ENCODE measurements around the gene RPL7A.
"Not testable (repeated sequence)": the region's sequence is repeated elsewhere in the genome, so short reads cannot be mapped to it uniquely, and the experiment has no call there.

The RPL7A gene

DNA sequence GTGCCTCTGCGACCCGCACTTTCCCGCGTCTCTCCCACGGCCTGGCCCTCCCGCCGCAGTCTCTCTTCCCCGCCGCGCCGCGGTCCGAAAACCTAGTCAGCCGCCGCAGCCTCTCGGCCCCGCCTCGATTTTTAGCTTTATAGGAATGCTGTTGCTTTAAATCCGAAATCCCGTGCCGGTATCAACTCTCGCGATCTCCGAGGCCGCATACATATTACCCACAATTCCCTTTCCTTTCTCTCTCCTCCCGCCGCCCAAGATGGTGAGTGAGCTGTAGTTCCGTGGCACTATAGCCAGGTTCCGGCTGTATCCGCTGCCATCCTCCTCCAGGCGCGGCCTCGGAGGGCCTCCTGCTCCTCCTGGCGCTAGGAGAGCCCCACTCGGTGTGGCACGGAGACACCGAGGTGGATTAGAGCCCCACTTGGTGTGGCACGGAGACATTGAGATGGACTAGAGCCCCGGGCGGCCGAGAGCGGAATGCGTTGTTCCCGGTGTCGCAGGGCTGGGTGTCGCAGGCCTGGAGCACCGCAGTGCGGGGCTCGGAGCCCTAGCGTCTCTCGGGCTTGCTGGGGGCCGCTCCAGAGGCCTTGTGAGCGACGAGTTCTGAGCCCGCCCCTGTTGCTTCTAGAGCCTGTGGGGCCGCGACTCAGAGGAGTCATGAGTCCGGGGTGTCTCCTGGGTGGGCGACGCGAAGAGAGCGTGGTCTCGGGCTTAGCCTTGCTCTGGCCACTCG, at the start of gene RPL7A, which contains the start of gene MED22:
Gene RPL7A (plus strand): TSS at position 234 of the 733 bp plus-strand sequence. CDS start 26 bp downstream, at position 260.
Gene MED22 (minus strand): TSS at position 147 of the 733 bp plus-strand sequence. CDS start 1,469 bp downstream, outside the sequence.
- TF ChIP-seq, protein P1, sequence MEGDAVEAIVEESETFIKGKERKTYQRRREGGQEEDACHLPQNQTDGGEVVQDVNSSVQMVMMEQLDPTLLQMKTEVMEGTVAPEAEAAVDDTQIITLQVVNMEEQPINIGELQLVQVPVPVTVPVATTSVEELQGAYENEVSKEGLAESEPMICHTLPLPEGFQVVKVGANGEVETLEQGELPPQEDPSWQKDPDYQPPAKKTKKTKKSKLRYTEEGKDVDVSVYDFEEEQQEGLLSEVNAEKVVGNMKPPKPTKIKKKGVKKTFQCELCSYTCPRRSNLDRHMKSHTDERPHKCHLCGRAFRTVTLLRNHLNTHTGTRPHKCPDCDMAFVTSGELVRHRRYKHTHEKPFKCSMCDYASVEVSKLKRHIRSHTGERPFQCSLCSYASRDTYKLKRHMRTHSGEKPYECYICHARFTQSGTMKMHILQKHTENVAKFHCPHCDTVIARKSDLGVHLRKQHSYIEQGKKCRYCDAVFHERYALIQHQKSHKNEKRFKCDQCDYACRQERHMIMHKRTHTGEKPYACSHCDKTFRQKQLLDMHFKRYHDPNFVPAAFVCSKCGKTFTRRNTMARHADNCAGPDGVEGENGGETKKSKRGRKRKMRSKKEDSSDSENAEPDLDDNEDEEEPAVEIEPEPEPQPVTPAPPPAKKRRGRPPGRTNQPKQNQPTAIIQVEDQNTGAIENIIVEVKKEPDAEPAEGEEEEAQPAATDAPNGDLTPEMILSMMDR (IDR thresholded peaks at IDR 0.05; ENCODE audit: low read depth, low read length), result no peak
- peak; percentile 91 for DNase-seq (ENCODE audit: extremely low read depth, low read depth)

DNA sequence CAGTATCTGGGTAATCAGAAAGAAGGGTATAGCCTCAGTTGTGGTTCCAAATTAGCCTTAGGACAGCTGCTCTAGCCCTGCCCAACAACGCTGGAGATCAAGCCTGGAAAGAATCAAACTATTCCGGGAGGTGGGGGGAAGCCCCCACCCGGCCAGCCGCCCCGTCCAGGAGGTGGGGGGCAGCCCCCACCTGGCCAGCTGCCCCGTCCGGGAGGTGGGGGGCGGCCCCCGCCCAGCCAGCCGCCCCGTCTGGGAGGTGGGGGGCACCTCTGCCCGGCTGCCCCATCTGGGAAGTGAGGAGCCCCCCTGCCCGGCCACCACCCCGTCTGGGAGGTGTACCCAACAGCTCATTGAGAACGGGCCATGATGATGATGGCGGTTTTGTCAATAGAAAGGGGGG, 48.0 kb upstream of the RPL7A start:
- not testable (repeated sequence) for DNase-seq (ENCODE audit: extremely low read depth, low read depth)

DNA sequence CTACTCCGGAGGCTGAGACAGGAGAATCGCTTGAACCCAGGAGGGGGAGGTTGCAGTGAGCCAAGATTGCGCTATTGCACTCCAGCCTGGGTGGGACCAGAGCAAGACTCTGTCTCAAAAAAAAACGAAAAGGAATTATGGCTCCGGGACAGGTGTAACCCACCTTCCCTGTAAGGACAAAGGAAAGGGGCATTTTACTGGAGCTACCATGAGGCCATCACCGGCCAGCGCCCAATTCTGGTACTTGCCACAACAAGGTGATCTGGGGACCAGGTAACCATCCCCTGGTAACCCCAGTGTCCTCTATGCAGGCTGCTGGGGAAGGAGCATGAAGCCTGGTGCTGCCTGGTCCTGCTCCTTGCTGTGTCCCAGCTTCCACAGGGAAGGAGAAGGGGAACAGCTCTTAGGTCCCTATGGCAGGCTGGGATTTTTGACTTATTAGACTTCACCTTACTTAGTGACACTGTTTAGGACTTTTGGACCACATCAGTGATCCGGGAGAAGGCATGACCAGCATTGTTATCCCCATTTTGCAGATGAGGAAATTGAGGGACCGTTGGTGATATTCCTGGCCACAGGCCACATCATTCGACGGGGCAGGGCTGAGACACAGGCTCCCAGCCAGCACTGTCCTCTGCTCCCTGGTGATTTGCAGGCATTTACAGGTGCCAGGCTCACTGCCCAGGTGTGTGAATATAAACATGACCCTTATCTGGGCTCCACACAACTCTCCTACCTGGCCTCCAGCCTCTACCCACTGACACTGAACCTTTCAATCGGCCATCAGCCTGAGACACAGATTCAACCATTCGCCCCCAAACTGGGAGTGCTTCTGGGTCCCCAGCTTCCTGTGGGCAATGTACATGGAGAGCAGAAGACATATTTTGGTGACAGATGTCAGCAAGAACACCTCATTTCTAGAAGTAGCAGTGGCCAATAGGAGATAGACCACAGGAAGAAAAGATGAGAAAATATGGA, 46.5 kb upstream of the RPL7A start:
- DNase-seq (ENCODE audit: extremely low read depth, low read depth), result no peak

DNA sequence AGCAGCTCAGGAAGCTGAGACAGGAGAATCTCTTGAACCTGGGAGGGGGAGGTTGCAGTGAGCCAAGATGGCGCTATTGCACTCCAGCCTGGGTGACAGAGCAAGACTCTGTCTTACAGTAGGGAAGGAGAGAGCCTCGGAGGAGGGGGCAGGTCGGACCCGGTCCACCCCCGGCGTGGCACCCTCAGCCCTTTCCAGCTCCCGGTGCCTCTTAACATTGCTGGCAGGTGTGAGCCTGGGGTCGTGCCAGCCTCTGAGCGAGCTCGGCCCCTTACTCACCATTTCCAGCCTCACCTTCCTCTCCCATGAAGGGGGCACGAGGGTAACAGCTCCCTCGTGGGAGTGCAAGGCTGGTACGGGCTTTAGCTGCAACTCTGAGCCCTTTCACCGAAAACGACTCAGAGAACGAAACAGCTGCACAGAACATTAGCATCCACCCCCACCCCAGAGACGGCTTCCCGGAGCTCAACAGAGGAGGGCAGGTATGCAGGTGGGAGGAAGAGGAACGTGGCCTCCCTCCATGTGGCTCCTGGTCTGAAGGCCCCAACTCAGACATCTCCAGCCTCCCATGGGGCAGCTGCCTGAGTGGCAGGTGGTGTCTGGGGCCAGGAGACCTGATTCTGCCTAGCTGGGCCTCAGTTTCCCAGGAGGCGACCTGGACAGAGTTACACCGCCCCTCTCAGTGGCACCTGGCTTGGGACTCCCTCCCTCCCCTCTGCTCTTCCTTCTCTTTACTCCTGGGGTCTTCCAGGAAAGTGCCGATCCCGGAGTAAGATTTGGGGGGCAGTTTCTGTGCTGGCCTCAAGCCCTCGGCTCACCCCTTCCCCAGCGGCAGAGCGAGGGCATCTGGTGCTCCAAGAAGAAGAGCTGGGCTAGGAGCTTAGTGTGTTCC, 44.5 kb upstream of the RPL7A start:
- no peak for DNase-seq (ENCODE audit: extremely low read depth, low read depth)
- TF ChIP-seq, protein P1 (IDR thresholded peaks at IDR 0.05; ENCODE audit: low read depth, low read length), result no peak

More for the DNA sequence above, 46.5 kb upstream of the RPL7A start:
- TF ChIP-seq, protein P1 (IDR thresholded peaks at IDR 0.05; ENCODE audit: low read depth, low read length), result no peak

DNA sequence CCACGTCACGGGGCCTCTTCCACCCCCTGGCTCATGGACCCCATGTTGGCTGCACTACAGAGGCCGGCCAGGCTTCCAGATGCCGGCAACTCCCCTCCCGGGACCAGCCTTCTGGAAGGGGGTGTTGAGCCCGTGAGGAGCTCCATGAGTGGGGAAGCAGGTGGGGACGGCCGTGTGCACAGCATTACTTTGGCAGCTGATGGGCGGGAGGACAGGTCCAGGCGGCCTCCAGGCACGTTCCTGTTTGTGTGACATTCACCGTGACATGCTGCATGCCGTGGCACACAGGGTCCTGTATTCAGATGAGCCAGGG, 43.9 kb upstream of the RPL7A start:
- DNase-seq (ENCODE audit: extremely low read depth, low read depth), result no peak
- TF ChIP-seq, protein P1 (IDR thresholded peaks at IDR 0.05; ENCODE audit: low read depth, low read length), result no peak

DNA sequence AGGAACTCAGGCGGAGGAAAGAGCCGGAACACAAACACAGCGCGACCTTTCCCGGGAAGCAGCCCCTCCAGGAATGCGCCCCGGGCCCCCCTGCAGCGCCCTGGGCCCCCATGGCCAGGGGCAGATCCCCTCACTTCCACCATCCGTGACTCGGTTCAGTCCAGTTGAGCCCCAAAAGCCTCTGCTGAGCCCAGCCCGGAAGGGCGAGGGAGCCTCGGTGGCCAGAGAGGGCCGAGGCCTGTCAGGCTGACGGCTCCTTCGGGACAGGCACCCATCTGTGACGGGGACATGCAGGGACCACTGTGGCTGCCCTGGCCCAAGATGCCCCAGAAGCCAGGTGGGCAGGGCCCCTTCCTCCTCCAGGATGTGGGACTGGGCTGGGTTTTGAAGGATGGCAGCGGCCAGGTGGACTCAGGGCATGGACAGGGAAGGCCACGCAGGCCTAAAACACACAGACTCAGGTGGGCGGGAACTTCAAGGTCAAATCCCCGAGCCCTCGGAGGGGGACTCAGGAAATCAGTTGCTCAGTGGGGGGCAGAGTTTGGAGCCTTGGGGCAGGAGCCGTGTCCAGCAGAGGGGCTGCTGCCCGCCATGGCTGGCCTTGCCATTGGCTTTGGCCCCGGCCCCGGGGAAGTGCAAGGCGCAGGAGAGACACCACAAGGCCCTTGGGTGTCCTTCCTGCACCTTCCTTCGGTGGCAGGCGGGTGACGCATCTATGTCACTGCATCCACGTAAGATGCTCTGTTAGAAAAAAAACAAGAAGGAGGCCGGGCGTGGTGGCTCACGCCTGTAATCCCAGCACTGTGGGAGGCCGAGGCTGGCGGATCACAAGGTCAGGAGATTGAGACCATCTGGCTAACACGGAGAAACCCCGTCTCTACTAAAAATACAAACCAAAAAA, 43.3 kb upstream of the RPL7A start:
- no peak for DNase-seq (ENCODE audit: extremely low read depth, low read depth)
- TF ChIP-seq, protein P1 (IDR thresholded peaks at IDR 0.05; ENCODE audit: low read depth, low read length), result no peak

Data from AG09319 (cell line).